UCSD-AML1 (cell line): ENCODE data around the gene PRKG1.

Source experiments
- DNase-seq: peaks from one replicate; lab custom pipeline; 2025; ENCODE audit not compliant: unreplicated experiment; lab: John Stamatoyannopoulos, UW

PRKG1 gene

GRCh38 chr10:52268790-52269189 is 1194.5 kb downstream of the PRKG1 start:
- no peak for DNase-seq

- no peak for DNase-seq
Observed at GRCh38 chr10:52269233-52269632, 1194.9 kb downstream of the PRKG1 start.

GRCh38 chr10:52276163-52276562 is 1201.9 kb downstream of the PRKG1 start:
- no peak for DNase-seq

GRCh38 chr10:52276986-52277385 is 1202.7 kb downstream of the PRKG1 start:
- DNase-seq, result no peak

GRCh38 chr10:52279546-52279945 is 1205.3 kb downstream of the PRKG1 start:
- DNase-seq, result no peak

- DNase-seq, result no peak
Observed at GRCh38 chr10:52280051-52280450, 1205.8 kb downstream of the PRKG1 start.

GRCh38 chr10:52283174-52283573 is 1208.9 kb downstream of the PRKG1 start:
- DNase-seq, result no peak

GRCh38 chr10:52284416-52285013 is 1210.2 kb downstream of the PRKG1 start:
- DNase-seq, result no peak

- no peak for DNase-seq
Observed at GRCh38 chr10:52287866-52288265, 1213.6 kb downstream of the PRKG1 start.

- no peak for DNase-seq
Observed at GRCh38 chr10:52297747-52298146, 1223.5 kb downstream of the PRKG1 start.

GRCh38 chr10:52300599-52301277 is 1226.5 kb downstream of the PRKG1 start:
- DNase-seq, result no peak

- DNase-seq, result peak; percentile 16
Observed at GRCh38 chr10:52308251-52309031, 1234.2 kb downstream of the PRKG1 start.

- DNase-seq, result no peak
Observed at GRCh38 chr10:52312942-52313255, 1238.6 kb downstream of the PRKG1 start.

- DNase-seq, result peak; percentile 5
Observed at GRCh38 chr10:52313256-52313932, 1239.1 kb downstream of the PRKG1 start.

GRCh38 chr10:52313933-52314821 is 1239.9 kb downstream of the PRKG1 start, which contains the start of gene DKK1:
Gene DKK1 (plus strand): TSS chr10:52314281. CDS start chr10:52314435, 154 bp downstream.
- peak; percentile 15 for DNase-seq

- peak; percentile 10 for DNase-seq
Observed at GRCh38 chr10:52314822-52315552, 1240.7 kb downstream of the PRKG1 start.

GRCh38 chr10:52316001-52316400 is 1241.7 kb downstream of the PRKG1 start:
- no peak for DNase-seq

- DNase-seq, result no peak
Observed at GRCh38 chr10:52316500-52316899, 1242.2 kb downstream of the PRKG1 start.

- DNase-seq, result no peak
Observed at GRCh38 chr10:52318136-52318701, 1243.9 kb downstream of the PRKG1 start.
